ENCODE data around the gene SPAG5.

Gene SPAG5

GRCh38 chr17:28598799-28599310 lies at the start of gene SPAG5:
SPAG5 (minus strand) TSS chr17:28599025; CDS start chr17:28598946, 79 bp downstream.
- peak; percentile 16 to 86 (median 77) for DNase-seq

GRCh38 chr17:28646039-28646754 lies 47.4 kb upstream of the SPAG5 start:
- DNase-seq = peak in 1 of 14 donors; percentile 6

- DNase-seq = no peak
Observed at GRCh38 chr17:28645576-28645939, 46.7 kb upstream of the SPAG5 start.

- DNase-seq = peak; percentile 67 to 95 (median 90)
Observed at GRCh38 chr17:28644787-28645575, 46.2 kb upstream of the SPAG5 start, which contains the start of gene BLTP2. BLTP2 (minus strand) TSS chr17:28645158; CDS start chr17:28645056, 102 bp downstream.

GRCh38 chr17:28643983-28644786 lies 45.4 kb upstream of the SPAG5 start:
- peak in 9 of 14 donors; percentile 6 to 42 (median 14) for DNase-seq

- no peak for DNase-seq
Observed at GRCh38 chr17:28641579-28641978, 42.8 kb upstream of the SPAG5 start.

- DNase-seq = no peak
Observed at GRCh38 chr17:28635506-28635905, 36.7 kb upstream of the SPAG5 start.

GRCh38 chr17:28634206-28634865 lies 35.5 kb upstream of the SPAG5 start:
- no peak for DNase-seq

GRCh38 chr17:28626818-28627217 lies 28.0 kb upstream of the SPAG5 start:
- DNase-seq = no peak

- DNase-seq = no peak
Observed at GRCh38 chr17:28624148-28624547, 25.3 kb upstream of the SPAG5 start.

- no peak for DNase-seq
Observed at GRCh38 chr17:28623696-28624095, 24.9 kb upstream of the SPAG5 start.

GRCh38 chr17:28622186-28622585 lies 23.4 kb upstream of the SPAG5 start:
- no peak for DNase-seq

GRCh38 chr17:28620010-28620409 lies 21.2 kb upstream of the SPAG5 start:
- DNase-seq = no peak

- no peak for DNase-seq
Observed at GRCh38 chr17:28618464-28618863, 19.6 kb upstream of the SPAG5 start.

- DNase-seq = no peak
Observed at GRCh38 chr17:28616281-28616680, 17.5 kb upstream of the SPAG5 start.

- DNase-seq = no peak
Observed at GRCh38 chr17:28615260-28615940, 16.6 kb upstream of the SPAG5 start.

GRCh38 chr17:28613931-28614381 lies 15.1 kb upstream of the SPAG5 start, which contains the start of gene RSKR:
RSKR (minus strand) TSS chr17:28614185; CDS start chr17:28614161, 24 bp downstream.
- peak in 2 of 14 donors; percentile 7 to 20 for DNase-seq

- peak in 6 of 14 donors; percentile 1 to 16 (median 12) for DNase-seq
Observed at GRCh38 chr17:28612936-28613872, 14.4 kb upstream of the SPAG5 start.

GRCh38 chr17:28612531-28612930 lies 13.7 kb upstream of the SPAG5 start:
- no peak for DNase-seq

- DNase-seq = no peak
Observed at GRCh38 chr17:28610376-28610775, 11.6 kb upstream of the SPAG5 start.
